ENCODE data around the gene MACF1. TPM values are rescaled to one million over a fixed set of nuclear protein-coding genes. Genes with fewer than 3 reads are reported as not detected.

Gene MACF1
- total RNA-seq, 1 experiment from 2014 or later = 190 TPM

GRCh38 chr1:39416609-39417008, 212.1 kb downstream of the MACF1 start:
- no peak overlapping the region for H4K5ac ChIP-seq (ENCODE audit: insufficient read length, low read depth, low read length)
- peaks cover 10% of the 10 kb centered on the region; the same call in 1 of the 2 replicates for H3K4me1 ChIP-seq (ENCODE audit: insufficient read depth, low read length)
- H3K18ac ChIP-seq (ENCODE audit: insufficient read length, low read depth, low read length) = no peak overlapping the region
- H3K27ac Mint-ChIP-seq = no peak overlapping the region
- TF ChIP-seq CTCF (conservative IDR thresholded peaks at IDR 0.05) = no peak
- no peaks in the 10 kb centered on the region for H3K23me2 ChIP-seq (ENCODE audit: insufficient read length, low read depth, low read length, poor library complexity, severe bottlenecking)
- H4K91ac ChIP-seq (ENCODE audit: insufficient read length, low read depth, low read length) = no peak overlapping the region
- no peaks in the 10 kb centered on the region for H3K27me3 ChIP-seq (ENCODE audit: insufficient read depth, low read length)
- no peak overlapping the region for H3K23ac ChIP-seq (ENCODE audit: insufficient read length, low read depth, low read length)
- DNase-seq = no peak
- H3K4me2 ChIP-seq (ENCODE audit: insufficient read depth, insufficient read length, low read length) = no peak overlapping the region
- no peaks in the 10 kb centered on the region for H3K79me1 ChIP-seq (ENCODE audit: insufficient read depth, low read depth, low read length, poor library complexity, severe bottlenecking)
- no peak overlapping the region for H2AFZ ChIP-seq (ENCODE audit: low read length)
- H3K36me3 Mint-ChIP-seq (ENCODE audit: insufficient read depth in 1 of 3, low read depth in 3 of 3) = peaks cover 24 to 44% (median 32%) of the 10 kb centered on the region in 3 experiments; a peak in 6 of 7 replicates
- peaks cover 0 to 9% of the 10 kb centered on the region in 2 experiments; a peak in 3 of 5 replicates for H3K9me3 Mint-ChIP-seq
- no peak overlapping the region for H3K56ac ChIP-seq (ENCODE audit: insufficient read length, low read depth, low read length)
- no peaks in the 10 kb centered on the region for H4K20me1 ChIP-seq (ENCODE audit: control insufficient read depth, insufficient read depth, insufficient read length)
- H3T11ph ChIP-seq (ENCODE audit: low read length) = no peak overlapping the region
- peaks cover 24 to 34% of the 10 kb centered on the region in 2 experiments for H3K4me1 Mint-ChIP-seq
- H3K9ac ChIP-seq (ENCODE audit: extremely low read depth, insufficient read length, low read length) = no peak overlapping the region
- no peak overlapping the region for H2AK5ac ChIP-seq (ENCODE audit: insufficient read length, low read length)
- H3K14ac ChIP-seq (ENCODE audit: insufficient read depth, low read length) = no peak overlapping the region
- H3K4me3 Mint-ChIP-seq = no peak overlapping the region
- H2BK12ac ChIP-seq (ENCODE audit: insufficient read length, low read depth, low read length) = no peak overlapping the region
- no peak overlapping the region for H2BK5ac ChIP-seq (ENCODE audit: insufficient read length, low read length)
- H3K9me3 ChIP-seq (ENCODE audit: control insufficient read depth, low read depth, low read length) = no peaks in the 10 kb centered on the region
- no peaks in the 10 kb centered on the region for H3K27me3 Mint-ChIP-seq (ENCODE audit: low read depth)
- no peak overlapping the region for H2BK15ac ChIP-seq (ENCODE audit: low read depth, low read length)
- H3K79me2 ChIP-seq (ENCODE audit: insufficient read depth, low read length) = peaks cover 20% of the 10 kb centered on the region; the same call in 1 of the 2 replicates
- H2BK120ac ChIP-seq (ENCODE audit: low read depth, low read length, poor library complexity, severe bottlenecking) = no peak overlapping the region
- H2BK20ac ChIP-seq (ENCODE audit: low read depth, low read length, poor library complexity, severe bottlenecking) = no peak overlapping the region
- H4K8ac ChIP-seq (replicated peaks; ENCODE audit: insufficient read length, low read depth, low read length) = no peak overlapping the region
- no peak overlapping the region for H3K4ac ChIP-seq (ENCODE audit: low read depth, low read length)
- no peak overlapping the region for H3K27ac ChIP-seq (ENCODE audit: insufficient read length, low read depth, low read length)
